Smooth muscle cell of the brain vasculature (primary cell): Measurements from ENCODE around the gene RNF223.
"Not testable (repeated sequence)": the region's sequence is repeated elsewhere in the genome, so short reads cannot be mapped to it uniquely, and the experiment has no call there.

Experiments
- DNase-seq: peaks from one replicate; pipeline ENCODE4 v3.0.0-alpha.2; 2012; ENCODE audit warnings: low read depth, low spot score

The RNF223 gene

GRCh38 chr1:1060281-1061000, 13.7 kb downstream of the RNF223 start:
- no peak for DNase-seq

DNA sequence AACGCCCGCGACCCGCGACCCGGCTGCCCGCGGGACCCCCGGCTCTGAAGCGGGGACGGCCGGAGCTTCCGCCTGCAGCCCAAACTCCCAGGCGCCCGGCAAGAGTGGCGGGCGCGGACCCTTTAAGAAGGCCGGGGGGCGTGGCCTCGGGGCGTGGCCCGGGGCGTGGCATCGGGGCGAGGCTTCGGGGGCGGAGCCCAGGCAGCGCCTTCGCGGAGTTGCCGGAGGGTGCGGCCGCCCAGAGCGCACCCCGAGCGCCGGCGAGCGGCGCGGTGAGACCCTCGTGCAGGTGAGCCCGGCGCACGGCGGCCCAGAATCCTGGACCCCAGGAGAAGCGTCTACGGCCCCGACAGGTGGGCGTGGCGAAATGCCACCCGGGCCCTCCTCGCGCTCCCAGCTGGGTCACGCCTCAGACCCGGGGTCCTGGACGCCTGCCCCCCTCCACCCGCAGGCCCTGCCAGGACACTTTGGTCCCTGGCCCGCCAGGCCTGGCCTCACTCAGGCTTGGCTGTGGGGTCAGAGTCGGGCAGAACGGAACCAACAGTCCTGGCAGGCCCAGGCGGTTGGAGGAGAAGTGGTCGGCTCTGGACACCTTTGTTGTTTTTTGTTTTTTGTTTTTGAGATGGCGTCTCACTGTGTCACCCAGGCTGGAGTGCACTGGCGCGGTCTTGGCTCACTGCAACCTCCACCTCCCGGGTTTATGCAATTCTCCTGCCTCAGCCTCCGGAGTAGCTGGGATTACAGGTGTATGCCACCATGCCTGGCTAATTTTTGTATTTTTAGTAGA, 14.4 kb downstream of the RNF223 start:
- DNase-seq = no peak

GRCh38 chr1:1058921-1059493, 15.1 kb downstream of the RNF223 start:
- no peak for DNase-seq

DNA sequence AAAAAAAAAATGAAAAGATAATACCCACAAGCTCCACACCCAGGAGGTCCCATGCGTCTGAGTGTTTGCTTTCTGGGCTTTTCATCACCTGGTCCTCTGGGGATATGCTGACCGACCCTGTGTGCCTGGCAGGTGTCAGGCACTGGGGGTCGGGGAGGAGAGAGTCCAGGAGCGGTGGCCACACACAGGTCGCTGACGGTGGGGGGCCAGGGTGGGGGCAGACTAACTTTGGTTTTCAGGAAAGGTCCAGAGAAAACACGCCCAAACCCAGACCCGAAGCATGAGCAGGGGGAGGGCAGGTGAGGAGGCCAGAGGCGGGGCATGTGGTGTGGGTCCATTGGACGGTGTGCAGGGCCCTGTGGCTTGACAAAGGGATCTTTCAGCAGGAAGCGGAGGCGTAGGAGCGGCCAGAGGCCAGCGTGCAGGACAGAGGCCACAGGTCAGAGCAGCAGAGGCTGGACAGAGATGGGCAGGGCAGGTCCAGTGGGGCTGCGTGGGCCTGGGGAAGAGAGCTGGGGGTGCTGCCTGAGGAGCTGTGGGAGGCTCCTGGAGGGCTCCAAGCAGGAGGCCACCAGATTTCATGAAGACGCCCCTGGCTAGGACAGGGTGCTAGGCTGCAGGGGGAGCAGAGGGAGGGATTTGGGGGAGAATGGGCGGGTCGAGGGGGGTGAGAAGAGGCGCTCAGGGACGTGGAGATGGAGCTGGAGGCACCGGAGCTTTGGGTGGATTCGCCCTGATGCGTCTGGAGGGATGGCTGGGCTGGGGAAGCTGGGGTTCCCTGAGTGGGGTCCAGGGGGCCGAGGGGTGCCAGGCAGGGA, 15.8 kb downstream of the RNF223 start:
- no peak for DNase-seq

- DNase-seq = not testable (repeated sequence)
Measured at GRCh38 chr1:1057769-1058087, 16.4 kb downstream of the RNF223 start.

DNA sequence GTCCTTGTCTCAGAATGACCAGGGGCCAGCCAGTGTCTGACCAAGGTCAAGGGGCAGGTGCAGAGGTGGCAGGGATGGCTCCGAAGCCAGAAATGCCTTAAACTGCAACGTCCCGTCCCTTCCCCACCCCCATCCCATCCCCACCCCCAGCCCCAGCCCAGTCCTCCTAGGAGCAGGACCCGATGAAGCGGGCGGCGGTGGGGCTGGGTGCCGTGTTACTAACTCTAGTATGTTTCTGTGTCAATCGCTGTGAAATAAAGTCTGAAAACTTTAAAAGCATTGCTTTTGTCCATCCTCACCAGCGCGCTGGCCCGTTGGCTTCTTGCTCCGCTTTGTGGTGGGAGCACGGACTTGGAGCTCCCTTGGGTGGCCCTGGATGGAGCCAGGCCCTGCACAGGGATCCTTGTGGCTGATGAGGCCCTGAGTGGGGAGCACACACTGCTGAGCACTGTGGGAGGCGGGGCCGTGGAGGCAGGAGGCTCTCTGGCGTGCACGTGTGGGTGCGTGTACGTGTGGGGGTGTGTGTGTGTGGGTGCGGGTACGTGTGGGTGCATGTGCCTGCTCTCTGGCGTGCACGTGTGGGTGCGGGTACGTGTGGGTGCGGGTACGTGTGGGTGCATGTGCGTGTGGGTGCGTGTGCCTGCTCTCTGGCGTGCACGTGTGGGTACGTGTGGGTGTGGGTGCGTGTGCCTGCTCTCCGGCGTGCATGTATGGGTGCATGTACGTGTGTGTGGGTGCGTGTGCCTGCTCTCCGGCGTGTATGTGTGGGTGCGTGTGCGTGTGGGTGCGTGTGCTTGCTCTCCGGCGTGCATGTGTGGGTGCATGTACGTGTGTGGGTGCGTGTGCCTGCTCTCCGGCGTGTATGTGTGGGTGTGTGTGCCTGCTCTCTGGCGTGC, 18.0 kb downstream of the RNF223 start:
- DNase-seq = no peak

DNA sequence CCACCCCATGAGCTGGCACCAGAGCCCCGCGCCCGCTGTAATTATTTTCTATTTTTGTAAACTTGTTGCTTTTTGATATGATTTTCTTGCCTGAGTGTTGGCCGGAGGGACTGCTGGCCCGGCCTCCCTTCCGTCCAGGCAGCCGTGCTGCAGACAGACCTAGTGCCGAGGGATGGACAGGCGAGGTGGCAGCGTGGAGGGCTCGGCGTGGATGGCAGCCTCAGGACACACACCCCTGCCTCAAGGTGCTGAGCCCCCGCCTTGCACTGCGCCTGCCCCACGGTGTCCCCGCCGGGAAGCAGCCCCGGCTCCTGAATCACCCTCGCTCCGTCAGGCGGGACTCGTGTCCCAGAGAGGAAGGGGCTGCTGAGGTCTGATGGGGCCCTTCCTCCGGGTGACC, 19.1 kb downstream of the RNF223 start:
- no peak for DNase-seq

GRCh38 chr1:1054099-1054700, 19.9 kb downstream of the RNF223 start:
- DNase-seq = no peak

DNA sequence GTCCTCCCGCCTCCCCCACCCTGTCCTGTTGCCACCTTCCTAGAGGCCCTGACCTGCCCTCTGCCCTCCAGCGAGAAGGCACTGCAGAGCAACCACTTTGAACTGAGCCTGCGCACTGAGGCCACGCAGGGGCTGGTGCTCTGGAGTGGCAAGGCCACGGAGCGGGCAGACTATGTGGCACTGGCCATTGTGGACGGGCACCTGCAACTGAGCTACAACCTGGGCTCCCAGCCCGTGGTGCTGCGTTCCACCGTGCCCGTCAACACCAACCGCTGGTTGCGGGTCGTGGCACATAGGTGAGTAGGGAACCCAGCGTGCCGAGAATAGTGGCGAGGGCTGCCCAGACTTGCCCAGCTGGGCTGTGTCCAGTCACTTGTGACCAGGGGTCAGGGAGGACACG, 20.4 kb downstream of the RNF223 start:
- DNase-seq = no peak

DNA sequence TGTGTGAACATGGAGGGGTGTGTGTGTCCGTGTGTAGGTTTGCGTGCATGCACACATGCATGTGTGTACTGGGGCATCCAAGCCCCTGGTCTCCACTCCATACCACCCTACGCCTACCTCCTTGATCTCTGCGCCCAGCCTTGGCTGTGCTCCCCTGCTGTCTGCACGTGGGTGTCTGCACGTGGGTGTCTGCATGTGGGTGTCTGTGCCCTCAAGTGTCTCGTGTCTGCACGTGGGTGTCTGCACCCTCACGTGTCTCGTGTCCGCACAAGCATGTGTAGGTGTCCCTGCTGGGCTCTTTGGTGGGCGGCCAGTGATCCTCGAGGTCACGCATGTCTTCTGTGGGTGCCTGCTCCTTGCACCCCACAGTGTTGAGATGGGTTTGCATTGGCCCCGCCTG, 21.1 kb downstream of the RNF223 start:
- no peak for DNase-seq

- no peak for DNase-seq
Measured at GRCh38 chr1:1052003-1052840, 21.9 kb downstream of the RNF223 start.

DNA sequence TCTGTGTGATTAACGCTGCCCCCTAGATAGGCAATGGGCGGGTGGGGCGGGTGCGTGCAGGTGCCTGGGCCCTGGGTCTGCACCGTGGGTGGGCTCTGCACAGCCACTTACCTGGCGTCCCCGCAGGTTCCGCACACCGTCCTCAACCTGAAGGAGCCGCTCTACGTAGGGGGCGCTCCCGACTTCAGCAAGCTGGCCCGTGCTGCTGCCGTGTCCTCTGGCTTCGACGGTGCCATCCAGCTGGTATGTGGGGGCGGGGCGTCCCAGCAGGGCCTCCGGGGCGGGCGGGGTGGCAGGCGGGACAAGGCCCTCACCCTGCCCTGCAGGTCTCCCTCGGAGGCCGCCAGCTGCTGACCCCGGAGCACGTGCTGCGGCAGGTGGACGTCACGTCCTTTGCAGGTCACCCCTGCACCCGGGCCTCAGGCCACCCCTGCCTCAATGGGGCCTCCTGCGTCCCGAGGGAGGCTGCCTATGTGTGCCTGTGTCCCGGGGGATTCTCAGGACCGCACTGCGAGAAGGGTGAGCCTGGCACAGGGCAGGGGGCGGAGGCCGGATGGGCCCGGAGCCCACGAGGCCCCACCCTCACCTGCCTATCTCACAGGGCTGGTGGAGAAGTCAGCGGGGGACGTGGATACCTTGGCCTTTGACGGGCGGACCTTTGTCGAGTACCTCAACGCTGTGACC, 22.8 kb downstream of the RNF223 start:
- no peak for DNase-seq

DNA sequence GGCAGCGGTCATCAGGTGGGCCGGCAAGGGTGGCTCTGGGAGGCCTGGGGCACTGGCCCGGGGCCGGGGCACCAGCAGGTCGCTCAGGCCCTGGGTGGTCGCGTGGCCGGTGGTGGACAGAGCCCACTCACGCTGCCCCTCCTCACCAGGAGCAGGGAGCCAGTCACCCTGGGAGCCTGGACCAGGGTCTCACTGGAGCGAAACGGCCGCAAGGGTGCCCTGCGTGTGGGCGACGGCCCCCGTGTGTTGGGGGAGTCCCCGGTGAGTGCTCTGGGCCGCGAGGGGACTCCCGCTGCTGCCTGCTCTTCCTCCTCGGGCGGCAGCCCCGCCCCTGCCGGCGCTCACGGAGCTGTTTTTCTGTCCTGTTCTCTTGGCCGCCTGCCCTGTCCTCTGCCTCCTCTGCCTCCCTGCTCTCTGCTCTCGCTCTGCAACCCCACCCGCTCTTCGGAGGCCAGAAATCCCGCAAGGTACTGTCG, 23.5 kb downstream of the RNF223 start:
- no peak for DNase-seq

DNA sequence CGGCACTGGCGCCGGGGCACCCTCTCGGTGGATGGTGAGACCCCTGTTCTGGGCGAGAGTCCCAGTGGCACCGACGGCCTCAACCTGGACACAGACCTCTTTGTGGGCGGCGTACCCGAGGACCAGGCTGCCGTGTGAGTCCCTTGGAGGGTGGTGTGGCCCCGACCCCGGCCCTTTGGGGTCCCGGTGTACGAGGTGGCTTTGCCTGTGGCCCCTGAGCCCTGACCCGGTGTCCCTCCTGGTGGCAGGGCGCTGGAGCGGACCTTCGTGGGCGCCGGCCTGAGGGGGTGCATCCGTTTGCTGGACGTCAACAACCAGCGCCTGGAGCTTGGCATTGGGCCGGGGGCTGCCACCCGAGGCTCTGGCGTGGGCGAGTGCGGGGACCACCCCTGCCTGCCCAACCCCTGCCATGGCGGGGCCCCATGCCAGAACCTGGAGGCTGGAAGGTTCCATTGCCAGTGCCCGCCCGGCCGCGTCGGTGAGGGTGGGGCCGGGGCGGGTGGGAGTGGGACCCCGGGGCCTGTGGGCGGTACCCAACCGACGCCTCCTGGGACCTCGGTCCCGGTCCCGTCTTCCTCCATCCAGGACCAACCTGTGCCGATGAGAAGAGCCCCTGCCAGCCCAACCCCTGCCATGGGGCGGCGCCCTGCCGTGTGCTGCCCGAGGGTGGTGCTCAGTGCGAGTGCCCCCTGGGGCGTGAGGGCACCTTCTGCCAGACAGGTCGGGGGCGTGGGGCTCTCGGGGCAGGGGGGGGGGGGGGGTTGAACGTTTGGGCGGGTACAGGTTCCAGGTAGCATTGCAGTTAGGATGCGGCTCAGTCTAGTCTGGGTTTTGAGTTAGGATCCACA, 24.6 kb downstream of the RNF223 start:
- DNase-seq = no peak

DNA sequence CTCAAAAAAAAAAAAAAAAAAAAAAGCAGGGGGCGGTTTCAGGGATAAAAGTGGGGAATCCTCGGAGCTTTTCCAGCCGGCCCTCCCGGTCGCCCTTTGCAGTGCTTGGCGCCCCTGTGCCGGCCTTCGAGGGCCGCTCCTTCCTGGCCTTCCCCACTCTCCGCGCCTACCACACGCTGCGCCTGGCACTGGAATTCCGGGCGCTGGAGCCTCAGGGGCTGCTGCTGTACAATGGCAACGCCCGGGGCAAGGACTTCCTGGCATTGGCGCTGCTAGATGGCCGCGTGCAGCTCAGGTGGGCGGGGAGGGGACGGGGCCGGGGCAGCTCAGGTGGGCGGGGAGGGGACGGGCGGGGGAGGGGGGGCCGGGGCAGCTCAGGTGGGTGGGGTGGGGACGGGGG, 25.3 kb downstream of the RNF223 start:
- DNase-seq = no peak

DNA sequence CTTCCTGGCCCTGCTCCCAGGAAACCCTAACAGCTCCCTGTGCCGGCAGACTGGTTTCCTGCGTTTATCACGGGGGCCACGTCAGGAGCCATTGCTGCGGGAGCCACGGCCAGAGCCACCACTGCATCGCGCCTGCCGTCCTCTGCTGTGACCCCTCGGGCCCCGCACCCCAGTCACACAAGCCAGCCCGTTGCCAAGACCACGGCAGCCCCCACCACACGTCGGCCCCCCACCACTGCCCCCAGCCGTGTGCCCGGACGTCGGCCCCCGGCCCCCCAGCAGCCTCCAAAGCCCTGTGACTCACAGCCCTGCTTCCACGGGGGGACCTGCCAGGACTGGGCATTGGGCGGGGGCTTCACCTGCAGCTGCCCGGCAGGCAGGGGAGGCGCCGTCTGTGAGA, 26.1 kb downstream of the RNF223 start:
- no peak for DNase-seq

- DNase-seq = no peak
Measured at GRCh38 chr1:1047407-1047806, 26.7 kb downstream of the RNF223 start.

- DNase-seq = no peak
Measured at GRCh38 chr1:1046767-1047166, 27.3 kb downstream of the RNF223 start.
